Lower leg skin (tissue), 3 donors: ENCODE data around the gene RSBN1L.

Source experiments
- POLR2A ChIP-seq, 2 donors: fragments of 450-650 bp; IDR thresholded peaks; one replicate each; pipeline ENCODE4 v1.6.1; 2016 to 2017; ENCODE audit warnings: antibody characterized with exemption in 2 of 2, mild to moderate bottlenecking in 1 of 2, moderate library complexity in 1 of 2
- TF ChIP-seq, protein P1 (sequence below), 3 donors: fragments of 450-650 bp; IDR thresholded peaks; one replicate each; pipeline ENCODE4 v1.5.1; 2016; ENCODE audit warnings: antibody characterized with exemption in 3 of 3, mild to moderate bottlenecking in 3 of 3, moderate library complexity in 2 of 3

DNA sequence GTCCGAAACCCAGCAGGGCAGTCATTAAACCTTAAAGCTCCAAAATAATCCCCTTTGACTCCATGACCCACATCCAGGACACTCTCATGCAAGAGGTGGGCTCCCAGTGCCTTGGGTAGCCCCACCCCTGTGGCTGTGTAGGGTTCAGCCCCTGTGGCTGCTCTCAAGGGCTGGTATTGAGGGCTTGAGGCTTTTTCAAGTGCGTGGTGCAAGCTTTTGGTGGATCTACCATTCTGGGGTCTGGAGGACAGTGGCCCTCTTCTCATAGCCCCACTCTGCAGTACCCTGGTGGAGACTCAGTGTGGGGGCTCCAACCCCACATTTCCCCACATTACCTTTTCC is 50.5 kb downstream of the RSBN1L start:
- TF ChIP-seq, protein P1, sequence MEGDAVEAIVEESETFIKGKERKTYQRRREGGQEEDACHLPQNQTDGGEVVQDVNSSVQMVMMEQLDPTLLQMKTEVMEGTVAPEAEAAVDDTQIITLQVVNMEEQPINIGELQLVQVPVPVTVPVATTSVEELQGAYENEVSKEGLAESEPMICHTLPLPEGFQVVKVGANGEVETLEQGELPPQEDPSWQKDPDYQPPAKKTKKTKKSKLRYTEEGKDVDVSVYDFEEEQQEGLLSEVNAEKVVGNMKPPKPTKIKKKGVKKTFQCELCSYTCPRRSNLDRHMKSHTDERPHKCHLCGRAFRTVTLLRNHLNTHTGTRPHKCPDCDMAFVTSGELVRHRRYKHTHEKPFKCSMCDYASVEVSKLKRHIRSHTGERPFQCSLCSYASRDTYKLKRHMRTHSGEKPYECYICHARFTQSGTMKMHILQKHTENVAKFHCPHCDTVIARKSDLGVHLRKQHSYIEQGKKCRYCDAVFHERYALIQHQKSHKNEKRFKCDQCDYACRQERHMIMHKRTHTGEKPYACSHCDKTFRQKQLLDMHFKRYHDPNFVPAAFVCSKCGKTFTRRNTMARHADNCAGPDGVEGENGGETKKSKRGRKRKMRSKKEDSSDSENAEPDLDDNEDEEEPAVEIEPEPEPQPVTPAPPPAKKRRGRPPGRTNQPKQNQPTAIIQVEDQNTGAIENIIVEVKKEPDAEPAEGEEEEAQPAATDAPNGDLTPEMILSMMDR (IDR thresholded peaks at IDR 0.05) = no peak
- TF ChIP-seq POLR2A (IDR thresholded peaks at IDR 0.05) = no peak
